Fibroblast of lung (primary cell): ENCODE results near the gene CFAP46.

Experiments
- EZH2 ChIP-seq: IDR thresholded peaks from 2 replicates; pipeline ENCODE4 v1.5.1; 2012; ENCODE audit warnings: low read length, control low read depth, mild to moderate bottlenecking; ENCODE audit errors: missing control alignments
- TF ChIP-seq, protein P1 (sequence below), 2 donors: IDR thresholded peaks in 1 of 2; conservative IDR thresholded peaks in 1 of 2; 1 replicate in 1 of 2; 2 replicates in 1 of 2; pipeline ENCODE4 v1.5.1; 2011 to 2012; ENCODE audit warnings: low read length in 2 of 2, control low read depth in 1 of 2, inconsistent platforms in 1 of 2, low read depth in 1 of 2, mild to moderate bottlenecking in 1 of 2

DNA sequence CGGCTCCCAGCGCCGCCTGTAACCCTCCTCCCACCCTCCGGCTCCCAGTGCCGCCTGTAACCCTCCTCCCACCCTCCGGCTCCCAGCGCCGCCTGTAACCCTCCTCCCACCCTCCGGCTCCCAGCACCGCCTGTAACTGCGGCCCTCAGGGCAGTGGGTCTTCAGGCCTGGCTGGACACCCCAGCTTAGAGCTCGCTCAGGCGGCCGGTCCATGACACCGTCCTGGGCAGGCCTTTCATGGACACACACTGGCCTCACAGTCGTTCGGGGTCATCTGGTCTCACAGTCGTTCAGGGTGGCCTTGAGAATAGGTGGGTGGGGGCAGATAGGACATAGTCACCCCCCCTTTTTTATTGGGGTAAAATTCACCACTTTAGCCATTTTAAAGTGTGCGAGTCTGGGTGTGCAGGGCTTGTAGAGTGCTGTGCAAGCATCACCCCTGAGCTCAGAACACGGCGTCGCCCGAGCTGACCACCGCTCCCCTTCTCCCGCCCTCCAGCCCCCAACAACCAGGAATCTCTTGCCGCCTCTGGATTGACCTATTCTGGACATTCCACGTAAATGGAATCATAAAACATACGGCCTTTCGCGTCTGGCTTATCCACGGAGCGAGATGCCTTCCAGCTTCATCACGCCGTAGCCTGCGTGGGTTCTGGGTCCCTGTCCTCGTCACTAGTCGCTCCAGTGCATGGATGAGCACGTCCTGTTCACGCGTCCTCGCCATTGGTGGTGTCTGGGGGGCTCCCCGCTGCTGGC, 41.1 kb upstream of the CFAP46 start:
- TF ChIP-seq, protein P1, sequence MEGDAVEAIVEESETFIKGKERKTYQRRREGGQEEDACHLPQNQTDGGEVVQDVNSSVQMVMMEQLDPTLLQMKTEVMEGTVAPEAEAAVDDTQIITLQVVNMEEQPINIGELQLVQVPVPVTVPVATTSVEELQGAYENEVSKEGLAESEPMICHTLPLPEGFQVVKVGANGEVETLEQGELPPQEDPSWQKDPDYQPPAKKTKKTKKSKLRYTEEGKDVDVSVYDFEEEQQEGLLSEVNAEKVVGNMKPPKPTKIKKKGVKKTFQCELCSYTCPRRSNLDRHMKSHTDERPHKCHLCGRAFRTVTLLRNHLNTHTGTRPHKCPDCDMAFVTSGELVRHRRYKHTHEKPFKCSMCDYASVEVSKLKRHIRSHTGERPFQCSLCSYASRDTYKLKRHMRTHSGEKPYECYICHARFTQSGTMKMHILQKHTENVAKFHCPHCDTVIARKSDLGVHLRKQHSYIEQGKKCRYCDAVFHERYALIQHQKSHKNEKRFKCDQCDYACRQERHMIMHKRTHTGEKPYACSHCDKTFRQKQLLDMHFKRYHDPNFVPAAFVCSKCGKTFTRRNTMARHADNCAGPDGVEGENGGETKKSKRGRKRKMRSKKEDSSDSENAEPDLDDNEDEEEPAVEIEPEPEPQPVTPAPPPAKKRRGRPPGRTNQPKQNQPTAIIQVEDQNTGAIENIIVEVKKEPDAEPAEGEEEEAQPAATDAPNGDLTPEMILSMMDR (conservative IDR thresholded peaks at IDR 0.05 in 1 of 2, IDR thresholded peaks at IDR 0.05 in 1 of 2; ENCODE audit: low read depth in 1 of 2, low read length in 2 of 2), result no peak
- no peak for TF ChIP-seq EZH2
